HEK293T (cell line): ENCODE results near the gene ZNF433.

Experiments
- BHLHE40 ChIP-seq: fragments of 450-650 bp; IDR thresholded peaks from 2 replicates; pipeline ENCODE4 v1.6.1; 2016; ENCODE audit warnings: mild to moderate bottlenecking, moderate library complexity, borderline replicate concordance
- CTBP1 ChIP-seq: fragments of 450-650 bp; IDR thresholded peaks from 2 replicates; pipeline ENCODE4 v1.6.1; 2016; ENCODE audit warnings: borderline replicate concordance
- ELF4 ChIP-seq: fragments of 450-650 bp; IDR thresholded peaks from 2 replicates; pipeline ENCODE4 v1.6.1; 2017; ENCODE audit warnings: antibody characterized with exemption
- FOXM1 ChIP-seq: fragments of 450-650 bp; IDR thresholded peaks from 2 replicates; pipeline ENCODE4 v1.6.1; 2017; ENCODE audit warnings: mild to moderate bottlenecking, borderline replicate concordance
- SP1 ChIP-seq: fragments of 450-650 bp; IDR thresholded peaks from 2 replicates; pipeline ENCODE4 v1.6.1; 2017
- TF ChIP-seq, protein P1 (sequence below): fragments of 450-650 bp; IDR thresholded peaks from 2 replicates; pipeline ENCODE4 v1.6.1; 2016

GRCh38 chr19:11970174-11970573 is 65.3 kb downstream of the ZNF433 start:
- TF ChIP-seq SP1 (no peak), CTBP1 (no peak), BHLHE40 (no peak), FOXM1 (no peak), ELF4 (no peak)
- TF ChIP-seq, protein P1, sequence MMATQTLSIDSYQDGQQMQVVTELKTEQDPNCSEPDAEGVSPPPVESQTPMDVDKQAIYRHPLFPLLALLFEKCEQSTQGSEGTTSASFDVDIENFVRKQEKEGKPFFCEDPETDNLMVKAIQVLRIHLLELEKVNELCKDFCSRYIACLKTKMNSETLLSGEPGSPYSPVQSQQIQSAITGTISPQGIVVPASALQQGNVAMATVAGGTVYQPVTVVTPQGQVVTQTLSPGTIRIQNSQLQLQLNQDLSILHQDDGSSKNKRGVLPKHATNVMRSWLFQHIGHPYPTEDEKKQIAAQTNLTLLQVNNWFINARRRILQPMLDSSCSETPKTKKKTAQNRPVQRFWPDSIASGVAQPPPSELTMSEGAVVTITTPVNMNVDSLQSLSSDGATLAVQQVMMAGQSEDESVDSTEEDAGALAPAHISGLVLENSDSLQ, result no peak
